ENCODE data around the gene ADAP1.

ADAP1 gene

DNA sequence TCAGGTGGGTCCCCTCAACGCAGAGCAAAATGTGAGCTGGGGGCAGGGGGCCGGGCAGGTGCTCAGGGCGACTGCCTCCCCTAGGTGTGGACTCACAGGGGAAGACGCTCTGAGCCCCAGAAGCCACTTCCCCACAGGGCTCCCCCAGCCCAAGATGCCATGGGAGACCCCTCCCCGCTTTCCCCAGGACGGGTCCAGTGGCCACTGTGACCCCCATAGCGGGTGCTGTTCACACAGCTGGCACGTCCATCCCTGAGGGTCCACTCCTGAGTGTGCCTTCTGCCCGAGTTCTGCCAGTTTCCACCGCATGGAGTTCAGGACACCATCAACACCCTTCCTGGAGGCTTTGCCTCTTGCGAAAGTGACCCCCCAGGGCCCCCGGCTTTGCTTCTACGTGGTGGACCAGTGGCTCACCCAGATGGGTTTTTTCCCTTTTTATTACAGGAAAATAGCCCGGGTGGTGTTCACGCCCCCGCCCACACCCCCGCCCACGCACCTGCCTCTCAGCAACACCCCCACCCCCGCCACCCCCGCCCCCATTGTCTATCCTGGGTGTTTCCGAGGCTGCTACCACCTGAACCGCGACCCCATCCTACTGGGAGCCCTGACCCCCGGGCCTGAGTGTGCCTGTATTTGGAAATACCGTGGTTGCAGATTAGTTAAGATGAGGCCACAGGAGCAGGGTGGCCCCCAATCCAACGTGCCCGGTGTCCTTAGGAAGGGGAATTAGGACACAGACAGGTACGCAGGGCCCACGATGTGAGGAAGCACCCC lies 32.0 kb downstream of the ADAP1 start:
- DNase-seq (ENCODE audit: low read depth) = no peak

GRCh38 chr7:921581-922333 lies 32.7 kb downstream of the ADAP1 start:
- no peak for DNase-seq (ENCODE audit: low read depth)

GRCh38 chr7:921071-921461 lies 33.4 kb downstream of the ADAP1 start:
- no peak for DNase-seq (ENCODE audit: low read depth)

GRCh38 chr7:920351-921070 lies 34.0 kb downstream of the ADAP1 start:
- DNase-seq (ENCODE audit: low read depth) = no peak

DNA sequence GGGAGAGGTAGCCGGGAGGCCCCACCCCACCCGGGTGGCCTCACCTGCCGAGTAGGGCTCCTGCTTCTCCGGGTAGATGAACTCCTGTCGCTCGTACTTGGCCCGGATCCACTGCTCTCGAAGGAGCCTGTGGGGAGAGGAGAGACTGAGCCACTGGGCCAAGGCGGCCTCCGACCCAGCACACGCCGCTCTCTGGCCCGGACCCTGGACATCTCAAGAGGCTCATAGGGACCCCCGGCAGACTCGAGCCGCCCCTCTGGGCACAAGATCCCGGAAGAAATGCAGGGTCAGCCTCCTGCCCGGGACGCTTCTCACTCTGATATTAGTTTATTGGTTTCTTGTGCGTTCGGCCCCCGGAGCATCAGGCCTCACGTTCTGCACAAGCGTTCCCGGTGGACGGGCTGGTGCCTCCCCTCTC lies 34.5 kb downstream of the ADAP1 start:
- DNase-seq (ENCODE audit: low read depth) = no peak

GRCh38 chr7:919114-919442 lies 35.4 kb downstream of the ADAP1 start:
- DNase-seq (ENCODE audit: low read depth) = no peak

GRCh38 chr7:918441-919113 lies 35.9 kb downstream of the ADAP1 start:
- DNase-seq (ENCODE audit: low read depth) = no peak

DNA sequence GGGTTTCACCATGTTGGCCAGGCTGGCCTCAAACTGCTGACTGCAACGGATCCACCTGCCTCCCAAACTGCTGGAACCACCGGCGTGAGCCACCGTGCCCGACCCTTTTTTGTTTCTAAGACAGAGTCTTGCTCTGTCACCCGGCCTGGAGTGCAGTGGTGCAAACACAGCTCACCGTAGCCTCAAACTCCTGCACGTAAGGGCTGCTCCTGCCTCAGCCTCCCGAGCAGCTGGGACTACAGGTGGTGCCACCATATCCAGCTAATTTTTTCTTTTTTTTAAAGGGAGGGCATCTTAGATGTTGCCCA lies 36.4 kb downstream of the ADAP1 start:
- no peak for DNase-seq (ENCODE audit: low read depth)

GRCh38 chr7:917255-918117 lies 37.0 kb downstream of the ADAP1 start:
- no peak for DNase-seq (ENCODE audit: low read depth)

GRCh38 chr7:916291-916941 lies 38.1 kb downstream of the ADAP1 start:
- no peak for DNase-seq (ENCODE audit: low read depth)

DNA sequence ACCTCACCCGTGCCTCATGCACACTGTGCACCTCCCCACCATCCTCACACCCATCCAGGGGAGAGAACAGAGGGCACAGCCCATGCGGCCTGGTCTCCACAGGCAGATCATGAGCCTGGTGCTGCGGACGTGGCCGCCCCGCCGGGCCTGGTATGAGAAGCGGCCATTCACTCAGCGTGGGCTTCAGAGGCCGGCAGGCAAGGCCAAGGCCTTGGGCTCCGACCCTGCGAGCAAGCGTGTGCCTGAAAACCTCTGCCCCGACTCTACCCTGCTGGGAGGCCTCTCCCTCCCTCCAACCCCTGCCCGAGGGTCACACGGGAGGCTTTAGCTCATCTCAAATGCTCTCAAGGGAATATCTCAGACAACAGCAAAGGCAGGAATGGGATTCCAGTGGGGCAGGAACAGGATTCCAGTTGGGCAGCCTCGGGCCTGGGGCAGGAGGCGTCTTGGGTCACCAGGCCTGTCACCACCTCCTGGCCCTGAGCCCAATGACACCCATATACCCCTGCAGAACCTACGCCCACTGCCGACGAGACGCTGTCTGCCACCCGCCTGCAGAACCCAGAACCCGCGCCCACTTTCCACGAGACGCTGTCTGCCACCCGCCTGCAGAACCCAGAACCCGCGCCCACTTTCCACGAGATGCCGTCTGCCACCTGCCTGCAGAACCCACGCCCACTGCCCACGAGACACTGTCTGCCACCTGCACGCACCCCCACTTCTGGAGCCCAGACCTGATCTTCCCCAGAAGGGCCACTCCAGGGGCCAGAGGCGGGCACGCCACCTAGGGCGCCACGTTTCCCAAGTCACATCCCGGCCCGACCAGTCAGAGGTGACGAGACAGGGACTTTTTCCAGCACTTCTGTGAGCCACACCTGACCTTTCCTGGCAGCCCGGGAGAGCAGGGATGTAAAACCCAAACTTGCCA lies 38.9 kb downstream of the ADAP1 start:
- no peak for DNase-seq (ENCODE audit: low read depth)

GRCh38 chr7:914521-915194 lies 39.8 kb downstream of the ADAP1 start:
- DNase-seq (ENCODE audit: low read depth) = no peak

- DNase-seq (ENCODE audit: low read depth) = no peak
Measured at GRCh38 chr7:913736-914520, 40.6 kb downstream of the ADAP1 start.

DNA sequence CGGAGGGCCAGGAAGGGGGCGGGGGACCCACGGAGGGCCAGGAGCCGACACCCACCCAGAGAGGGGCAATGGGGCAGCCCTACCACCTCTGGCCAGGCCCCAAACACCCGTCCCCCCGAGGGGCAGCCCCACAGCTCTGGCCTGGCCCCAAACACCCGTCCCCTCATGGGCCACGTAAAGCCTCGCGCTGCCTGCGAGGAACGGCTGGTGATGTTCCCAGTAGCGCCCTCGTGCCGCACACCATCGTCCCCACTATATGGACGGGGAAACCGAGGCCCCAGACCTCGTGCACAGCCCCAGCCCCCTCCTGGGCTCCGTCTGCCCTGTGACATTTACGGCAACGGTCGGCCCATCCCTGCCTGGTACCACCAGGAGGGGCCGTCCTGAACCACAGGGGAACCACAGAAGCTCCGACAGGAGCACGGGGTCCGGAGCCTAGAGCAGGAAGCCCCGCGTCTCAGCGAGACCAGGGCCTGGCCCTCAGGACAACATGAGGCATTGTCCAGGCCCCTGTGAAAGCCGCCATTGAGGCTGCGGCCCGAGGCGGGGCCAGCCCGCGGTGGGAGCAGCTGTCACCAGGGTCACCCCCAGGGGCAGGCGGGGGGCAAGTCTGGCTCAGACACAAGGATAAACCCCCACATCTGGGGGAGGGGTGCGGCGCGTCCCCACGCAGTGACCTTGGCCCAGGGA lies 42.5 kb downstream of the ADAP1 start:
- DNase-seq (ENCODE audit: low read depth) = no peak

DNA sequence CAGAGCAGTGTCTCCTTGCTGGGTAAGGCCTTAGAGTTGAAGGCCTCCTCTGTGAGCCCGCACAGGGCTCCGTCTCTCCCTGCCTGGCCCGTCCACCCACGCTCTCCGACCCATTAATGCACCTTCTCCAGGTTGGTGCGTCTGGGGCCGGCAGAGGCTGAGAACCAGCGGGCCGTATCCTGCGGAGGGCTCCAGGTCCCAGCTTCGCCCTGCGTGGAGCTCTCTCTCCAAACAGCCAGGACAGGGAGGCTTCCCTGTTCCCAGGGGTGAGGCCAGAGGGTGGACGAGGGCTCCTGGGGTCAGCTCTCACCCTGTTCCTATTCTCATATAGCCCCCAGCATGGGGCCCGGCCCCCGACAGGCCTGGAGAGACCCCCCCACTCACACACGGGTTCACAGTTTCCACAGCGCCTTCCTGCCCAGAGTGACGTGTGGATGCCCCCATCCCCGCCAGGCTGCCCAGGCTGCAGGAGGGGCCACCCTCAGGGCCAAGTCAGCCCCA lies 43.5 kb downstream of the ADAP1 start:
- DNase-seq (ENCODE audit: low read depth) = no peak

GRCh38 chr7:910441-910861 lies 44.0 kb downstream of the ADAP1 start:
- DNase-seq (ENCODE audit: low read depth) = no peak

DNA sequence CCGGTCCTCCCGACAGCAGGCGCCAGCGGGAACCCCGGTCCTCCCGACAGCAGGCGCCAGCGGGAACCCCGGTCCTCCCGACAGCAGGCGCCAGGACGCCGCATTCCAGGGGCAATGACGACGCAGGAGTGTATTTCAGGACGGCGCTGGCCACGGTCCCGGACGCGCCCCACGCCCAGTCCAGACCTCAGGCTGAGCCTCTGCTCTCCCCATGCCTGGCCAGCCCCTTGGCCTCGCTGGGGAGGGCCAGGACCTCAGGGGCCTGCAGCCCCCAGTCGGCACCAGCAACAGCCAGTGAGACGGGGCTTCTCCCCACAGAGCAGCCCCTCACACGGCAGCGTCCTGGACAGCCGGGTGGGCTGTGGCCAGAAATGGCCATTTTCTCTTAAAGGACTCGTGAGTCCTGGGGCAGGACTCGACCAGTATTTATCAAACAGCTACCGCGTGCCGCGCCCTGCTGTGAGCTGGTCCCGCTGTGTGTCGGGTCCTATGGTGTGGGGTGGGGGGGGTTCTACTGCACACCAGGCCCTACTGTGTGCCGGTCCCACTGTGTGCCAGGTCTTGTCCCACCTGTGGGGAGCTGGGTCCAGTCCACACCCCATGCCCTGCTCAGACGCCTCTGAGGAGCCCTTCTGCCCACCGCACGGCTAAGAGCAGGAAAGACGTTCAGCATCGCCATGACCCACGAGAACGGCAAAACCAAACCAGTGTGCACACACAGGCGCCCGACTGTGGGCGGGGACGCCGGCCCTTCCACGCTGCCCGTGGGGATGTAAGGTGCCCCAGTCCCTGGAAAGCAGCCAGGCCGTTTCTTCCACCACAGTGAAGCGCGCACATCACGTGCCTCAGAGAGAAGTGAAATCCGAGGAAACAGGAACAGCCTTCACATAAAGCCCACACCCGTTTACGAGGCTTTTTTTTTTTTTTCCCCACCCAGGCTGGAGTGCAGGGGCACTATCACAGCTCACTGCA lies 44.8 kb downstream of the ADAP1 start:
- no peak for DNase-seq (ENCODE audit: low read depth)

All from stimulated activated CD8-positive, alpha-beta memory T cell treated with anti-CD3 and anti-CD28 coated beads, Interleukin-15, amount 100 ng/mL, for 24 hours (primary cell).